GM10248 (cell line): Measurements from ENCODE around the gene TBC1D5.
"Not testable (repeated sequence)": the region's sequence is repeated elsewhere in the genome, so short reads cannot be mapped to it uniquely, and the experiment has no call there.

Experiments
- CTCF ChIA-PET: fragments of 300-600 bp; sonication (Branson Sonifier 250); formaldehyde crosslinking; extraction: SDS; loops from one replicate; lab custom pipeline; 2021; ENCODE audit warnings: antibody characterized with exemption; lab: Yijun Ruan, JAX
- POLR2A ChIA-PET: fragments of 350-650 bp; sonication (Branson Sonifier 250); formaldehyde crosslinking; extraction: SDS; loops from one replicate; lab custom pipeline; 2020; ENCODE audit warnings: antibody characterized with exemption; lab: Yijun Ruan, JAX
- DNase-seq: peaks from one replicate; pipeline ENCODE4 v3.0.0; 2012; ENCODE audit errors: extremely low spot score
- TF ChIP-seq, protein P1 (sequence below): IDR thresholded peaks from 2 replicates; pipeline ENCODE4 v1.5.1; 2012; ENCODE audit warnings: mild to moderate bottlenecking, low read depth; ENCODE audit errors: extremely low read depth, missing control alignments, control extremely low read depth

The TBC1D5 gene

DNA sequence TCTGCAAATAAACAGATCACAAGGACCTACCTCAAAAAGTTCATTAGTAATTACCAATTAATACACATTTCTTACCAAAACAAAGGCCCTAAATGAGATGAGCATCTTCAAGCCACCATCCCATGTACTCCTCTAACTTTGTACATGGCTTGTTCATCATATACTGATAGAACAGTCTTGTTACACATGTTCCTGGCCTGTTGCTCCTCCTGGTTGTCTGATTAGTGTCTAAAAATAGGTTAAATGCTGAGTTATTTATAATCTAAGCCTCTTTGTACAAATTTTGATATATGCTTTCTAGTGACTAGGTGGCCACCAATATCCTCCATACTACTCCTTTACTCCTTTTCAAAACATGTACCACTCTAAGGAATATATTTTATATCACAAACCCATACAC is 25.0 kb downstream of the TBC1D5 start:
- CTCF ChIA-PET = no interaction called here
- TF ChIP-seq, protein P1, sequence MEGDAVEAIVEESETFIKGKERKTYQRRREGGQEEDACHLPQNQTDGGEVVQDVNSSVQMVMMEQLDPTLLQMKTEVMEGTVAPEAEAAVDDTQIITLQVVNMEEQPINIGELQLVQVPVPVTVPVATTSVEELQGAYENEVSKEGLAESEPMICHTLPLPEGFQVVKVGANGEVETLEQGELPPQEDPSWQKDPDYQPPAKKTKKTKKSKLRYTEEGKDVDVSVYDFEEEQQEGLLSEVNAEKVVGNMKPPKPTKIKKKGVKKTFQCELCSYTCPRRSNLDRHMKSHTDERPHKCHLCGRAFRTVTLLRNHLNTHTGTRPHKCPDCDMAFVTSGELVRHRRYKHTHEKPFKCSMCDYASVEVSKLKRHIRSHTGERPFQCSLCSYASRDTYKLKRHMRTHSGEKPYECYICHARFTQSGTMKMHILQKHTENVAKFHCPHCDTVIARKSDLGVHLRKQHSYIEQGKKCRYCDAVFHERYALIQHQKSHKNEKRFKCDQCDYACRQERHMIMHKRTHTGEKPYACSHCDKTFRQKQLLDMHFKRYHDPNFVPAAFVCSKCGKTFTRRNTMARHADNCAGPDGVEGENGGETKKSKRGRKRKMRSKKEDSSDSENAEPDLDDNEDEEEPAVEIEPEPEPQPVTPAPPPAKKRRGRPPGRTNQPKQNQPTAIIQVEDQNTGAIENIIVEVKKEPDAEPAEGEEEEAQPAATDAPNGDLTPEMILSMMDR = no peak
- POLR2A ChIA-PET = no interaction called here
- DNase-seq = no peak

DNA sequence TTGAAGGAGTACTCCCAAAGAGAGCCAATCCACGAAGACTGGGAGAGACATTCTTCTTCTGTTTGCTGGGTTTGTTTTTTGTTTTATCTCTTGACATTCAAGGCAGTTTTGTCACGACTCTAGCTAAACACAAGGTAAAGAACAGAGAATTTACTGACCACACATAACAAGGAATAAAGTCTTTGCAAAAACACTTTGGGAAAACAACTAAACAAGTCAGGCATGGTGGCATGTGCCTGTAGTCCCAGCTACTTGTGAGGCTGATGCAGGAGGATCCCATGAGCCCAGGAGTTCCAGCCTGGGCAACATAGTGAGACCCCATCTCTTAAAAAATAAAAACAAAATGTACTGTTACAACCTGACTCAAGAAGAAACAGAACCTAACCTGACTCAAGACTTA is 28.0 kb downstream of the TBC1D5 start:
- ChIA-PET POLR2A (no interaction called here), CTCF (interaction anchor here (2.3 kb wide), 1 partner anchor 12 kb away, joined by 6 read pairs; no protein-coding TSS in a partner anchor)
- DNase-seq = no peak
- TF ChIP-seq, protein P1 = no peak

DNA sequence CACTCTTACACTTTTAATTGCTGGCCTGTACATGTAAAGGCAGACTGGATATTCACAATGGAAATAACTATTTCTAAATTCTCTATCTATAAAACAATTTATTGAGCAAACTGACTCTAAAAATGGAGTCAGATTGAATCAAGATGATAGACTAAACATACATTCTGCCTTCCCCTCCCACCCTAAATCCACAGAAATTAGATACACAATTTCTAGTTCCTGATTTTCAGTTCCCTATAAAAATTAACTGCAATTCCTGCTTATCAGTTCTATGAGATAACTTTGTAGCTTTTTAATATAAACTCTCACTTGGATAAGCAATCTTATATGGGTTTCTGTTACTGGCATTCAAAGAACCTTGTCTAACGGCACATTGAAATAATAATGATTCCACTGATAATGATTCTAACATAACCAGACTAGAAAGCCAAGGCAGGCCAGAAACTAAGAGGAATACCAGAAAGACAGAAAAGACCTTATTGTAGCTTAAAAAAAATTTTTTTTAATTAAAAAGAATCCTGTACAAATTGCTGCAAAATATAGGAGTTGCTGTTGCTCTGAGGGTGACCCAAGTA is 33.1 kb downstream of the TBC1D5 start:
- TF ChIP-seq, protein P1 = no peak
- DNase-seq = no peak
- ChIA-PET POLR2A (no interaction called here), CTCF (interaction anchor here (1.0 to 1.2 kb wide), 3 partner anchors 15 to 33 kb away, joined by 3 read pairs; partner anchors contain the start of gene TBC1D5)

DNA sequence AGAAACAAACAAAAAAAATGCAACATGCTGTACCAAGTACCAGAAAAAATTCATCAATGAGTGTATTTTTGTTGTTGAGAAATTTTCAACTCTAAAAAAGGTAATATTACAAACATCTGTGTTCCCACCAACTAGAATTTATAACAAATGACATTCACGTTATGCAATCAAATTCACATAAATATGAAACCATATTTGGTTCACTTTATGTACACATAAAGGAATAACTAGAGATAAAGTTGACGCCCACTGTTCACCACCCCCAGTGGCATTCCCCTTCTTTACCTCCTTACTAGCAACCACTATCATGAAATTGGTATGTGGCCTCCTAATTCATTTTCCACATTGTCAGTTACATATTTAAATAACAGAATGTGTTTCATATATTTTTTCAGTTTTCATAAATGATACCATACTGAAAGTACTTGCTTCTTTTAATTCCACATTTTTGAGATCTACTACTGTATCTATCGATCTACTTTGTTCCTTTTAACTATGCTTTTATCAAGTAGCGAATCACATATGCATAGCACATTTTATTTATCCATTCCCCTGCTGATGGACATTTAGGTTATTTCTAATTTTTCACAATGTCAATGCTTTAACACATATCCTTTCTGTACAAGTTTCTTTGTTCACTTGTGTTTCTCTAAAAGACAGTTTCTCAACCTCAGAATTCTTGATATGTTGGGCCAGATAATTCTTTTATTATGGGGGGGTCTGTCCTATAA is 34.5 kb downstream of the TBC1D5 start:
- TF ChIP-seq, protein P1 = no peak
- ChIA-PET CTCF (no interaction called here), POLR2A (no interaction called here)
- DNase-seq = no peak

DNA sequence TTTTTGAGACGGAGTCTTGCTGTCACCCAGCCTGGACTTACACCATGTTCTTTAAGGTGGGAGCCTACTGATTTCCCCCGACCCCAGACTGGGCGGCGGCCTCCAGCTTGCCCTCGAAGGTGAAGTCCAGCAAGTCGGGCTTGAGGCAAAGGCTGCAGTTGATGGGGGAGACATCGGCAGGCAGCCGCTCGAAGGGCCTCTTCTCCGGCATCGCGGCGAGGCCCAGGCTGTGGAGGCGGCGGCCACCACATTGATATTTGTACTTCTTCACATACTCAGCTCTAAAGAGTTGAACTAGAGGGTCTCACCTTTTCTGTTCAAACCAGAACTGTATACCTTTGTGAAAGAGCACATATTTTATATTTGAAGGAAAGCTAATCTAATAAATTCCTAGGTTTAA is 36.4 kb downstream of the TBC1D5 start:
- DNase-seq, CTCF ChIA-PET, POLR2A ChIA-PET: not testable (repeated sequence)

- POLR2A ChIA-PET, CTCF ChIA-PET: not testable (repeated sequence)
These were observed 42.6 kb downstream of the TBC1D5 start for GRCh38 chr3:17699815-17700214.

GRCh38 chr3:17695665-17696064 is 46.8 kb downstream of the TBC1D5 start:
- POLR2A ChIA-PET, DNase-seq: not testable (repeated sequence)
- CTCF ChIA-PET = interaction anchor here (1.7 kb wide), 1 partner anchor 14 kb away, joined by 3 read pairs; no protein-coding TSS in a partner anchor

More at GRCh38 chr3:17699815-17700214, 42.6 kb downstream of the TBC1D5 start:
- DNase-seq = not testable (repeated sequence)

DNA sequence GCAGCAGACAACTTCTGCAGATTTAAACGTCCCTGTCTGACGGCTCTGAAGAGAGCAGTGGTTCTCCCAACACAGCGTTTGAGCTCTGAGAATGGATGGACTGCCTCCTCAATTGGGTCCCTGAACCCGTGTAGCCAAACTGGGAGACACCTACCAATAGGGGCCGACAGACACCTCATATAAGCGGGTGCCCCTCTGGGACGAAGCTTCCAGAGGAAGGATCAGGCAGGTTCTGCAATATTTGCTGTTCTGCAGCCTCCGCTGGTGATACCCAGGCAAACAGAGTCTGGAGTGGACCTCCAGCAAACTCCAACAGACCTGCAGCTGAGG is 48.8 kb downstream of the TBC1D5 start:
- DNase-seq, POLR2A ChIA-PET: not testable (repeated sequence)
- CTCF ChIA-PET = interaction anchor here (0.9 kb wide), 1 partner anchor 147 kb away, joined by 3 read pairs; no protein-coding TSS in a partner anchor

DNA sequence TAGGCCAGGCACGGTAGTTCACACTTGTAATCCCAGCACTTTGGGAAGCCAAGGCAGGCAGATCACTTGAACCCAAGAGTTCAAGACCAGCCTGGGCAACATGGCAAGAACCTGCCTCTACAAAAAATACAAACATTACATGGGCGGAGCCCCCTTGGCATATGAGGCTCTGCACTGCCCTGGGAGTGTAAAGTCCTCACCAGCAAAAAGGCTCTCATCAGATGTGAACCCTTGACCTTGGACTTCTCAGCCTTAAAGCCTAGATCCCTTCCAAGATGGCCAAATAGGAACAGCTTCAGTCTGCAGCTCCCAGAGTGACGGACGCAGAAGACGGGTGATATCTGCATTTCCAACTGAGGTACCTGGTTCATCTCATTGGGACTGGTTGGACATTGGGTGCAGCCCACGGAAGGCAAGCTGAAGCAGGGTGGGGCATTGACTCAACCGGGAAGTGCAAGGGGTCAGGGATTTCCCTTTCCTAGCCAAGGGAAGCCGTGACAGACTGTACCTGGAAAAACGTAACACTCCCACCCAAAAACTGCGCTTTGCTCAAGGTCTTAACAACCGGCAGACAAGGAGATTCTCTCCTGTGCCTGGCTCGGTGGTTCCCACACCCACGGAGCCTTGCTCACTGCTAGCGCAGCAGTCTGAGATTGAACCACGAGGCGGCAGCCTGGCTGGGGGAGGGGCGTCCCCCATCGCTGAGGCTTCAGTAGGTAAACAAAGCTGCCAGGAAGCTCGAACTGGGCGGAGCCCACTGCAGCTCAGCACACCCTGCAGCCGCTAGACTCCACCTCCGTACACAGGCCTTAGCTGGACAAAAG is 49.4 kb downstream of the TBC1D5 start:
- CTCF ChIA-PET = interaction anchor here (0.9 kb wide), 1 partner anchor 148 kb away, joined by 3 read pairs; no protein-coding TSS in a partner anchor
- DNase-seq, POLR2A ChIA-PET: not testable (repeated sequence)
